ENCODE data around the gene GRB2.
A peak's percentile ranks its signal among the peaks of the same experiment; 100 is the strongest.
"Not testable (repeated sequence)": the region's sequence is repeated elsewhere in the genome, so short reads cannot be mapped to it uniquely, and the experiment has no call there.

GRB2 gene

DNA sequence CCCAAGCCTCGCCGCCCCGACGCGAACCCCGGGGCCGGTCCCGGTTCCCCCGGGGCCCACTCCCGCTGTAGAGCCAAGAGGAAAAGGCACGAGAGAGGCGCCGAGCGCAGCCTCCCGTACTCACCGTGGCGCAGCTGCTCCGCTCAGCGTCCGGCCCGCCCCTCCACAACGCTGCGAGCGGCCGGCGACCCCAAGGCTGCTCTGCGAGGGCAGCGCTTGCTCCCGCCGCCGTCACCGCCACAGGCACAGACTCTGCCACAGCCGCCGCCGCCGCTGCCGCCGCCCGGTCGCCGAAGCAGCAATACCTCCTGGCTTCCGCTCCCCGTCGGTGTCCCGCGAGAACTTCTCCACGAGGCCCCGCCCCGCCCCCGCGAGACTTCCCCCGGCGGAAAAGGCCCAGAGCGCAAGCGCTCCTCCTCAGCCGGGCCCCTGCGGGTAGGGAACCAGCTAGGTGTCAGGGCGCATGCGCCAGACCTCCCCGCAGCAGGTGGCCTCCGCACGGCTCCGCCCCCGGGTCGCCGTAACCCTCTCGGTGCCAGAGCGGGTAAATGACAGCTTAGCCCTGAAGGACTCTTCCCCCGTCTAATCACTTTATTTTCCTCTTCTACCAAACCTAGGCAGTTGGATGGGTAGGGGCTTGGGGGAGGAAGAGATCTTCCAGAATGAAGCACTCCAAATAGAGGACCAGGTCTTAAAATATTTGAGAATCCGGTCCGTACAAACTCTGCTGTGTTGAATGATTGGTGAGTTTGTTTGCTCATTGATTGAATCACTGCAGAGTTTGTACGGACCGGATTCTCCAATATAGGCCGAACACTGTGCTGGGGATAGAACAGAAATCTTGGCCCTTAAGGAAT, at the start of gene GRB2:
Gene GRB2, minus strand, starts transcription at position 314 of the 857 bp plus-strand sequence. CDS start 12,050 bp downstream, outside the sequence.
- peak; percentile 99 for DNase-seq

DNA sequence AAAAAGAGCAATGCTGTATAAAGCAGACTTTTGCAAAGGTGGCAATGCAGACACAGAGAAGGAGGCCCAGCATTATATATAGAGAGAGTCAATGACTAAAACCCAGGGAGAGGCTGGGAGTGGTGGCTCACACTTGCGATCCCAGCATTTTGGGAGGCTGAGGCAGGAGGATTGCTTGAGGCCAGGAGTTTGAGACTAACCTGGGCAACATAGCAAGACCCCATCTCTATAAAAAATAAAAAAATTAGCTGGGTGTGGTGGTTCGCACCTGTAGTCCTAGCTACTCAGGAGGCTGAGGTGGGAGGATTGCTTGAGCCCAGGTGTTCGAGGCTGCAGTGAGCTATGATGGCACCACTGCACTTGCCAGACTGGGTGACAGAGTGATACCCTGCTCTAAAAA, 49.2 kb upstream of the GRB2 start:
- DNase-seq = not testable (repeated sequence)

DNA sequence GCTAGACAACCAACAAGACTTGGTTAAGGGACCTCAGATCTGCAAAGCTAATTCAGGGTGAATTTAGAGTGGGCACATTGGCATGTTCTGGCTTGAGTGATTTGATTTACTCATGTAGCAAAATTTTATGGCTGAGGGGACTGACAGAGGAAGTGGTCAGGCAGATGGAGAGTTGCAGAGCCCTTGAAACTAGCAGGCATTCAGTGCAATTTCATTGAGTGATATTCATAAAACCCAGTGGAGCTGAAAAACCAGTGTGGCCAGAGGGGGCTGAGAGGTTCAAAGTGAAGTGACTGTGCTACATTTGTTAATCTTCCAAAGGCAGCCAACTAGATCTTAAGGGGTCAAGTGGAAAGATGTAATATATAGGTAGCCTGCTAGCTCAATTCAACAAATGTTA, 48.7 kb upstream of the GRB2 start:
- no peak for DNase-seq

DNA sequence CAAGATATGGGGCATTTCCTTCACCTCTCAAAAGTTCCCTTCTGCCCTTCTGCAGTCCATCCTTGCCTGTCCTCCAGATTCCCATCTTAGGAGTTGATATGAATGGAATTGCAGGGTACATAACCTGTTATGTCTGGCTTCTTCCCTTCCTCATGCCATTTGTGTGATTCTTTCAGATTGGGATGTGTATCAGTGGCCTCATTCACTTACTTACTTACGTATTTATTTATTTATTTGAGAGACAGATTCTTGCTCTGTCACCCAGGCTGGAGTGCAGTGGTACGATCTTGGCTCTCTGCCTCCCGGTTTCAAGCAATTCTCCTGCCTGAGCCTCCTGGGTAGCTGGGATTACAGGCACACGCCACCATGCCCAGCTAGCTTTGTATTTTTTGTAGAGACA, 44.8 kb upstream of the GRB2 start:
- DNase-seq = no peak

DNA sequence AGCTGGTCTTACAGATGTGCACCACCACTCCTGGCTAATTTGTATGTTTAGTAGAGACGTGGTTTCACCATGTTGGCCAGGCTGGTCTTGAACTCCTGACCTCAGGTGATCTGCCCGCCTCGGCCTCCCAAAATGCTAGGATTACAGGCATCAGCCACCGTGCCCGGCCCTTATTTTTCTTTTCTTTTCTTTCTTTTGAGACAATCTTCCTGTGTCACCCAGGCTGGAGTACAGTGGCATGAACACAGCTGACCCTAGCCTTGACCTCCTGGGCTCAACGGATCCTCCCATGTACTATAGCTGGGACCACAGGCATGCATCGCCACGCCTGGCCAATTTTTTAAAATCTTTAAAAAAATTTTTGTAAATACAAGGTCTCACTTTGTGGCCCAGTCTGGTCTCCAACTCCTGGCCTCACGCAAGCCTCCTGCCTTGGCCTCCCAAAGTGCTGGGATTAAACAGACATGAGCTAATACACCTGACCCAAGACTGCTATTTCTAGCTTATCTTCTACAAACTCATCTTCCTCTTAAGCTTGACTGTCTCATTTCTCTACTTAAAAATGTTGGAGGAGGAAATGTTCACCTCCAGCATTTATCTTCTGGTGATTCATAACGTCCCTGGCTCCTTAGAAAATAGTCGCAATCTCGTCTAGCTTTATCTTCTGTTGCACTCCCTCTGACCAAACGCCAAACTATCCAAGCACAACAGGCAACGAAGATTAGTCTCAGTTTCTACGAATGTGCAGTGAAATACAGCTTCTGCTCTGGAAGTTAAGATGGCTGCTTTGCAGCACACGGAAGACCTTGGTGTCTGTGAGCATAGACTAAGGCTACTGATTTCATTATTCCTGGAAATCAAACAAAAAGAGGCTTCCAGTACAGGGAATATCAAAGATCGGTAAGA, 42.7 kb upstream of the GRB2 start:
- no peak for DNase-seq

DNA sequence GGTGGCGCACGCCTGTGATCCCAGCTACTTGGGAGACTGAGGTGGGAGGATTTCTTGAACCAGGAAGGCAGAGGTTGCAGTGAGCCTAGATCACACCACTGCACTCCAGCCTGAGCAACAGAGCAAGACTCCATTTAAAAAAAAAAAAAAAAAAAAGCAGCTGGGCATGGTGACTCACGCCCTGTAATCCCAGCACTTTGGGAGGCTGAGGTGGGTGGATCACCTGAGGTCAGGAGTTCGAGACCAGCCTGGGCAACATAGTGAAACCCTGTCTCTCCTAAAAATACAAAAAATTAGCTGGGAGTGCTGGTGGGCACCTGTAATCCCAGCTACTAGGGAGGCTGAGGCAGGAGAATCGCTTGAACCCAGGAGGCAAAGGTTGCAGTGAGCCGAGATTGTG, 40.4 kb upstream of the GRB2 start:
- not testable (repeated sequence) for DNase-seq

DNA sequence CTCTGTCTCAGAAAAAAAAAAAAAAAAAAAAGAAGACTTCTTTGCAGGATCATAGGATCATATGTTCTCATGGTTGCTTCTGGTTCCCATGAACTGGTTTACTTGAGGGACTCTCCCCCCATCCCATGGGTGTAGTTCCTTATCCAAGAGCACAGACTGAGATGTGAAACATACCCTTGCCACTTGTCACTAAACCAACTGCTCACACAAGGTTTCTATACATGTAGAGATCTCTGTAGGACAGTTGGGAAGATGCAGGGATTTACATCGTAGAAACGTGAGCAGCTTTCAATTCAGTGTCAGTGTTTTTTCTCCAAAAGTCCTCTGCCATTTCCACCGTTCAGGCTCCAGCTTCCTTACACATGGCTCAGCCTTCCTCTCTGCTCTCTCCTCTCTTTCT, 39.8 kb upstream of the GRB2 start:
- DNase-seq = no peak

DNA sequence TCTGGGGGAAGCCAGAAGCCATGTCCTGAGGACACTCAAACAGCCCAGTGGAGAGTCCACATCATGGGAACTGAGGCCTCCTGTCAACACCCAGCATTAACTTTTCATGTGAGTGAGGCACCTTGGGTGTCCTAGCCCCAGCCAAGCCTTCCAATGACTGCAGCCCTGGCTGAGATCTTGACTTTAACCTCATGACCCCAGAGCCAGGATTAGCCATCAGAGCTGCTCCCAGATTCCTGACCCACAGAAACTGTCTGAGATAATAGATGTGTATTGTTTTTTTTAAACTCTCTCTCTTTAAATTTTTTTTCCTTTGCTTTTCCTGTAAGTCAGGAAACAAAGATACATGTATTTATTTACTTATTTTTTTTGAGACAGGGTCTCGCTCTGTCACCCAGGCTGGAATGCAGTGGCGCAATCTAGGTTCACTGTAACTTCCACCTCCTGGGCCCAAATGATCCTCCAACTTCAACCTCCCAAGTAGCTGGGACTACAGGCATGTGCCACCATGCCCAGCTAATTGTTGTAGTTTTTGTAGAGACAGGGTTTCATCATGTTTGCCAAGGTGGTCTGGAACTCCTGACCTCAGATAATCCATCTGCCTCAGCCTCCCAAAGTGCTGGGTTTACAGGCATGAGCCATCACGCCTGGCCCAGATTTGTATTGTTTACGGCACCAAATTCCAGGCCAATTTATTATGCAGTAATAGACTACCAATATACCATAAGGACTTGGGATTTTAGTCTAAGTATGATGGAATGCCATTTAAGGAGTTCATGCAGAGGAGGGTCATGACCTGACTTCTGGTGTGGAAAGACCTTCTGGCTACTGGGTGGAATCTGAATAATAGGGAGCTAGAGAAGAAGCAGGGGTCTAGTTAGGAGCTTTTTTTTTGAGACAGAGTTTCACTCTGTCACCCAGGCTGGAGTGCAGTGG, 37.0 kb upstream of the GRB2 start:
- DNase-seq = no peak

DNA sequence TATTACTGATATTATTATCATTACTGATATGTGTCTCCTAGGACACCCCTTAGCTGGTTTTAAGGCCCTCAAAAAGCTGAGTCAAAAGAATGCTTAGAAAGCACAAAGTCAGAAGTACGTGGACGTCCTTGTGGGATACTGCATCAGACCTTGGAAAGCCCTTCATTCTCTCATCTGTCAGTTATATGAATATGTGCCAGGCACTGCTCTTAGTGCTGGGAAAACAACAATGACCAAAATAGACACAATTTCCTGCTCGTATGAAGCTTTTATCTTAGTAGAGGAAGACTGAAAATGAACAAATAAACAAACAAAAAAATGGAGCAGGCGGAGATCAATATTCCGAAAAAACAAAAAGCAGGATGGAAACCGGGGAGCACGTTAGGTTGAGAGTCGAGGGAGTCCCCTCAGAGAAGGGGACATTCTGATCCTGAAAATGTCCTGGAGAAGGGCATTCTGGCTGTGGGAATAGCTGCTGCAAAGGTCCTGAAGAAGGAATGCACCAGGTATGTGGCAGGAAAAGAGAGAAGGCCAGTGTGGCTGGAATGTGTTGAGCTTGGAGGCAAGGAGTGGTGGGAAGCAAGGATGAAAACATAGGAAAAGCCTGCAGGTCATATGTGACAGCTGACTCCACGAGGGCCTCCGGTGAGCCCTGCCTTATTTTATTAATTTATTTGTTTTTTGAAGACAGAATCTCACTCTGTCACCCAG, 35.4 kb upstream of the GRB2 start:
- no peak for DNase-seq

DNA sequence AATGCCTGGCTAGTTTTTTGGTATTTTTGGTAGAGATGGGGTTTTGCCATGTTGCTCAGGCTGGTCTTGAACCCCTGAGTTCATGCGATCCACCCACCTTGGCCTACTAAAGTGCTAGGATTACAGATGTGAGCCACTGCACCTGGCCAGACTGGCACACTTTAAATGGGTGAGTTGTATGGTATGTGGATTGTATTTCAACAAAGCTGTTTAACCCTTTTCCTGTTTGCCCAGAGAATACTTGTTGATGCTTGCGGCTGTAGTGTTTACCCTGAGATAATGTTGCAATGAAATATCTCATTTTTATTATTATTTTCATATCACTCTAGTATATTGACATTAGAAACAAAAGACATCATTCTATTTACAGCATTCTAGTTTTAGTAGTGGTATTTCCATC, 33.8 kb upstream of the GRB2 start:
- DNase-seq = no peak

DNA sequence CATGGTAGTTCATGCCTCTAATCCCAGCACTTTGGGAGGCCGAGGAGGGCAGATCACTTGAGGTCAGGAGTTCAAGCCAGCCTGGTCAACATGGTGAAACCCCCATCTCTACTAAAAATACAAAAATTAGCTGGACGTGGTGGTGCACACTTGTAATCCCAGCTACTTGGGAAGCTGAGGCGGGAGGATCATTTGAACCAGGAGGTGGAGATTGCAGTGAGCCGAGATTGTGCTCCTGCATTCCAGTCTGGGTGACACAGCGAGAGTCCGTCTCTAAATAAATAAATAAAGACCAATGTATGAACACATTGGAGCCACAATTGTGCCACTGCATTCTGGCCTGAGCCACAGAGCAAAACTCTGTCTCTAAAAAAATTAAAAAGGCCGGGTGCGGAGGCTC, 31.9 kb upstream of the GRB2 start:
- DNase-seq = not testable (repeated sequence)

DNA sequence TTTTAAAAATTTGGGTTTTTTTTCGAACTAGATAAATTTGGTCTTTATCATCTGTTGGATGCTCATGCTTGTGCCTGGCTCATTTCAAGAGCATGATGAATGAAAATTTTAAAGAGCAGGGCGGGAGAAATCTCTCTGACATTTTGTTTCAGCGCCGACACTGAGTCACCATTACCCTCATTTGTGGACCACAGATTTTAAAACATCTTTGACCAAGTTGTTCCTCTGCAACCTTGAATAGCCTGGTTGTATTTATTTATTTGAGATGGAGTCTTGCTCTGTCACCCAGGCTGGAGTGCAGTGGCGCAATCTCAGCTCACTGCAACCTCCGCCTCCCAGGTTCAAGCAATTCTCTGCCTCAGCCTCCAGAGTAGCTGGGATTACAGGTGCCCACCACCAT, 29.0 kb upstream of the GRB2 start:
- DNase-seq = not testable (repeated sequence)

DNA sequence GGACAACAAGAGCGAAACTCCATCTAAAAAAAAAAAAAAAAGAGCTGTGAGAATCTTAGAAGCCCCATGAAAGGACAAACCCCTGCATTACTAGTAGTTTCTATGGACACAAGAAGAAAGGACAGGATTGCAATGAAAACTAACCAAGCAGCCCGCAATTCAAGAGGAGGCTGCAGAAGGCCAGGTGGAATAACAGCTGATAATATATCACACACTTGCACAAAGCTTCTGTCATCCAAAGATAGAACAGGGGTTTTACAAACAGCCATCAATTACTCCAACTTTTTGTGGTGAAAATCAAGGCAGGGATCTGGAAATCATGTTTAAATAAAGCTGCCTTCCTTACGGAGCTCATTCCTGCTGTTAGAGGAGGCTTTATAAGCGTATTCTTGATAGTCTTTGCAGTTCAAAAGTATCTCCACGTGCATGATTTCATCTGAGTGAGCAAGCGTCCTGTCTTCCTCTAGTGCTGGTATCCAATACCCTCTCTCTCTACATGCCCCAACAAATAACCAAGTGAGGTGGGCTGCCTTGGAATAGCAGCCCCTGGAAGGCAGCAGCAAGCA, 27.8 kb upstream of the GRB2 start:
- no peak for DNase-seq

DNA sequence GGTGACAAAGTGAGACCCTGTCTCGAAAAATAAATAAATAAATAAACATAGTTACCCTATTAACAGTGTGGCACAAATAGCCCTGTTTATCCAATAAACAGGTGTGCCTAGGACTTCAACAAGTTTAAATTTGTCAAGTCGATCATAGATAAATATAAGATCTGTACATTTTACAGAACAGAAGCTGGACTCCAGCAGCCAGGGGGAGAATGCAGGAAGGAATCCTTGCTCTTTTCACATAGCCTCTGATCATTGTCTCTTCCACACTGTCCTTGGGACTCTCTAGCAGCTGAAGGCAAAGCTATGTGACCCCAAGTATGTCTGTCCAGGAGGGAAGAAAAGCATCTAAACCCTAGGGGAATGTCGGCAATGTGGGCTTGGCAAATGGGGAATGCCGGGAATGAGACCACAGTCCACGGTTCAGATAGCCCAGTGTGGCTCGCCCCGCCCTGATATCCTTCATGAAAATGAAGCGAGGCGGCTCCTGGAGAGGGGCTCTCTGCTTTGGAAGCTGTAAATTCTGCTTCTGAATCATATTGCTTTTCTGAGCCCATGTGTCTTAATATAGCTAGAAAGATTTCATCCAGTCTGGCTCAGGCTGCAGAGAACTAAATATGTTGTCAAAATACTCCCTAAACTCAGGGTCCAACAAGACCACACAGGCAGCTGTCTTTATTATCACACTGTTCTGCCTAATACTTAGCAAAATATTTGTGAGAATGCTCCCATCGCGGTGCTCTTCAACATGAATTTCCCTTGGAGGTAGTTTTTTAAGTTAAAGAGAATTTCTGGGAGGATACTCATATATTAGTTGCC, 24.9 kb upstream of the GRB2 start:
- no peak for DNase-seq

DNA sequence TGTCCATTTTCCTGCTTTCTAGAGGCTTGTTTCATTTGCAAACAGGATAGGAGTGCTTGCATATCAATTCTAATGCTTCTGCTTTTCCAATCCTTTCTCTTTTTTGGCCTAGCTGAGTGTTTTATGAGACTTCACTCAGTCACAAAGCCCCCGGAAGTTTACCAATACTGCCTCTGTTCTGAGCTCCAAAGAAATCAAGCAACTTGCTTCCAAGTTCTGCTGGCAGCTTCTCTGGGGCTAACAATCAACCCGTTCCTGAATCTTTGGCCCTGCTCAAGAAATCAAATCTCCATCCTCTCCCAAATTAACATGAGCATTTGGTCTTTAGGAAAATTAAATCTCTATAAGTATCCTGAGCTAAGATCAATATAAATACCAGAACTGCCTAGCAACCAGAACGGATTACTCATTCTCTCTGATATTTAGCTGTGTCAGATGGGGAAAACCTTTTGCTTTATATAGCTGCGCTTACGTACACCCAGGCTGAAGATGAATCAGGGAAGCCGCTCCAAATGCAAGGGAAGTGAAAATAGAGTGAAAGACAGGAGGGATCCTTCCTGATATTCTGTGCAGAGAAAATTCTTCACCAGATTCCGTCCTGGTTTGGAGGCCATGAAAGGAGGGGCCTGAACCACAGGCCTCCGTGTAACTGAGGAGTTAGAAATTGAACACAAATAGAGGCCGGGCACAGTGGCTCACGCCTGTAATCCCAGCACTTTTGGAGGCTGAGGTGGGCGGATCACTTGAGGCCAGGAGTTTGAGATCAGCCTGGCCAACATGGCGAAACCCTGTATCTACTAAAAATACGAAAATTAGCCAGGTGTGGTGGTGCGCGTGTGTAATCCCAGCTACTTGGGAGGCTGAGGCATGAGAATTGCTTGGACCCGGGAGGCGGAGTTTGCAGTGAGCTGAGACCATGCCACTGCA, 23.3 kb upstream of the GRB2 start:
- DNase-seq = no peak

DNA sequence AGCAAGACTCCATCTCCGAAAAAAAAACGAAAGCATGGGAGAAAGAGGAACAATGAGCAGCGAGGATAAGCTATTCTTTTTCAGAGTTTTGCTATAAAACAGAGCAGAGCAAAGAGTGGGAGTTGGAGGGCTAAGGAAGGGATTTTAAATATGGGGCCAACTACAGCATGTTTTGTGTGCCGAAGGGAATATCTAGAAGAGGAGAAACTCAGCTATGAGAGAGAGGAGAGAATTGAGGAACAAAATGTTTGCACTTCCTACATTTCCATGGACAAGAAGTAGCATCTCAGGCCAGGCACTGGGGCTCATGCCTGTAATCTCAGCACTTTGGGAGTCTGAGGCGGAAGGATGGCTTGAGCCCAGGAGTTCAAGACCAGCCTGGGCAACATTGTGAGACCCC, 13.1 kb upstream of the GRB2 start:
- no peak for DNase-seq

DNA sequence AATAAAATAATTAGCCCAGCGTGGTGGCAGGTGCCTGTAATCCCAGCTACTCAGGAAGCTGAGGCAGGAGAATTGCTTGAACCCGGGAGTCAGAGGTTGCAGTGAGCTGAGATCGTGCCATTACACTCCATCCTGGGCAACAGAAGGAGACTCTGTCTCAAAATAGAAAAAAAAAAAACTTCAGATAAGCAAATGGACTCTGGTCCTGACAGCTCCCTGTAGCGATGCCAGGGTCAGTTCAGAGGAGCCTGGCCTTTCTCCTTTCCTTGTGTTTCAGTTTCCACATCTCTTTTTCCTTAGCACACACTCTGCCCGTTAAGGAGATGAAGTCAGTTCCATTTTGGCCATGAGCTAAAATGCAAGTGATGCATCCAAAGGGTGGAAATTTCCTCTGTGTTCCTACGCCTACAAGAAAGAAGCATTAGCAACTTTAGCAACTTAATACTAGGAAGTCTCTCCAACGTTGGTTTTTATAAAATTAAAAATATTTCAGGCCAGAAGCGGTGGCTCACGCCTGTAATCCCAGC, 11.6 kb upstream of the GRB2 start:
- DNase-seq = no peak

DNA sequence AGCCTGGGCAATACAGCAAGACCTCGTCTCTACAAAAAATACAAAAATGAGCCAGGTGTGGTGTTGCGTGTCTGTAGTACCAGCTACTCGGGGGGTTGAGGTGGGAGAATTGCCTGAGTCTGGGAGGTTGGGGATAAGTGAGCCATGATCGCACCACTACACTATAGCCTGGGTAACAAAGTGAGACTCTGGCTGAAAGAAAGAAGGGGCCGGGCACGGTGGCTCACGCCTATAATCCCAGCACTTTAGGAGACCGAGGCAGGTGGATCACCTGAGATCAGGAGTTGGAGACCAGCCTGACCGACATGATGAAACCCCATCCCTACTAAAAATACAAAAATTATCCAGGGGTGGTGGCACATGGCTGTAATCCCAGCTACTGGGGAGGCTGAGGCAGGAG, 10.5 kb upstream of the GRB2 start:
- no peak for DNase-seq

DNA sequence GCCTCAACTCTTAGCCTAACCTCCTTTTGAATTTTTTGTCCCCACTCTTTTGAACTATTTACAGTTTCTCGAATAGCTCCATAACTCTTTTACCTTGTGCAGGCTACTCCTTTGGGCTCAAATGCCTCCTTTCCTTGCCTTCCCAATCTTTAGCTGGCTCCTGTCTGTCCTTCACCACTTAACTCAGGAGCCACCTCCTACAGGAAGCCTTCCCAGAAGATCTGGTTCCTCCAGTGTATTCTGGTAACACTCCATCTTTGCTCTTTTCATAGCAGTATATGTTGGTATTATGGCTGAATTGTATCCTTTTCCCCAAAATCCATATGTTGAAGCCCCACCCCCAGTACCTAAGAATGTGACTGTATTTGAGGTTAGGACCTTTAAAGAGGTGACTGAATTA, 9.0 kb upstream of the GRB2 start:
- no peak for DNase-seq

All from NCI-H345 (cell line).